ENCODE measurements around the gene ZNF345. TPM values are rescaled to one million over a fixed set of nuclear protein-coding genes. Genes with fewer than 3 reads are reported as not detected.
A peak's percentile ranks its signal among the peaks of the same experiment; 100 is the strongest.

Gene ZNF345
- total RNA-seq, 1 experiment from 2014 or later = 2.8 TPM

- Histone ChIP-seq H3K27me3 (replicated peaks; ENCODE audit: insufficient read depth, low read depth, low read length, poor library complexity) (no peaks in the 10 kb centered on the region), H3K27ac (ENCODE audit: low read depth, low read length, poor library complexity, severe bottlenecking) (no peak overlapping the region), H3K9me3 (ENCODE audit: low read depth, low read length, poor library complexity, severe bottlenecking) (peaks cover 67% of the 10 kb centered on the region), H3K4me3 (ENCODE audit: low read depth, low read length, poor library complexity, severe bottlenecking) (no peak overlapping the region), H3K4me1 (ENCODE audit: insufficient read depth, low read length, poor library complexity, severe bottlenecking) (no peaks in the 10 kb centered on the region), H3K36me3 (ENCODE audit: insufficient read depth, low read length, poor library complexity, severe bottlenecking) (peaks cover 12% of the 10 kb centered on the region)
- no peak for DNase-seq (ENCODE audit: low spot score)
- TF ChIP-seq, protein P1, sequence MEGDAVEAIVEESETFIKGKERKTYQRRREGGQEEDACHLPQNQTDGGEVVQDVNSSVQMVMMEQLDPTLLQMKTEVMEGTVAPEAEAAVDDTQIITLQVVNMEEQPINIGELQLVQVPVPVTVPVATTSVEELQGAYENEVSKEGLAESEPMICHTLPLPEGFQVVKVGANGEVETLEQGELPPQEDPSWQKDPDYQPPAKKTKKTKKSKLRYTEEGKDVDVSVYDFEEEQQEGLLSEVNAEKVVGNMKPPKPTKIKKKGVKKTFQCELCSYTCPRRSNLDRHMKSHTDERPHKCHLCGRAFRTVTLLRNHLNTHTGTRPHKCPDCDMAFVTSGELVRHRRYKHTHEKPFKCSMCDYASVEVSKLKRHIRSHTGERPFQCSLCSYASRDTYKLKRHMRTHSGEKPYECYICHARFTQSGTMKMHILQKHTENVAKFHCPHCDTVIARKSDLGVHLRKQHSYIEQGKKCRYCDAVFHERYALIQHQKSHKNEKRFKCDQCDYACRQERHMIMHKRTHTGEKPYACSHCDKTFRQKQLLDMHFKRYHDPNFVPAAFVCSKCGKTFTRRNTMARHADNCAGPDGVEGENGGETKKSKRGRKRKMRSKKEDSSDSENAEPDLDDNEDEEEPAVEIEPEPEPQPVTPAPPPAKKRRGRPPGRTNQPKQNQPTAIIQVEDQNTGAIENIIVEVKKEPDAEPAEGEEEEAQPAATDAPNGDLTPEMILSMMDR (conservative IDR thresholded peaks at IDR 0.05; ENCODE audit: low read depth, low read length) = no peak
- no peak for TF ChIP-seq EZH2 (IDR thresholded peaks at IDR 0.05; ENCODE audit: borderline replicate concordance, low read depth, low read length, poor library complexity, severe bottlenecking)
- ChIA-PET CTCF (no interaction called here), POLR2A (ENCODE audit: low non-redundant PET) (no interaction called here)
- no TSS peak for BruUV-seq (replicated peaks)
- intact Hi-C loops (cut with micrococcal nuclease; ENCODE audit: unreplicated experiment) = no loop called here
Measured at GRCh38 chr19:36898422-36898821, 47.7 kb downstream of the ZNF345 start.

GRCh38 chr19:36915992-36916830 lies 65.5 kb downstream of the ZNF345 start, which contains the start of the genes ZNF568 and ZNF829:
TSS of gene ZNF568 (plus strand) at chr19:36916332. CDS start at chr19:36922771, 6,439 bp downstream.
TSS of gene ZNF829 (minus strand) at chr19:36916291. CDS start at chr19:36915167, 1,124 bp downstream.
- Histone ChIP-seq H3K27me3 (replicated peaks; ENCODE audit: insufficient read depth, low read depth, low read length, poor library complexity) (no peaks in the 10 kb centered on the region), H3K4me3 (ENCODE audit: low read depth, low read length, poor library complexity, severe bottlenecking) (peak within 1 kb of the TSS; percentile 68), H3K36me3 (ENCODE audit: insufficient read depth, low read length, poor library complexity, severe bottlenecking) (peaks cover 11% of the 10 kb centered on the region), H3K4me1 (ENCODE audit: insufficient read depth, low read length, poor library complexity, severe bottlenecking) (no peaks in the 10 kb centered on the region), H3K9me3 (ENCODE audit: low read depth, low read length, poor library complexity, severe bottlenecking) (peaks cover 35% of the 10 kb centered on the region), H3K27ac (ENCODE audit: low read depth, low read length, poor library complexity, severe bottlenecking) (peak within 1 kb of the TSS; percentile 97)
- peak; percentile 90 for DNase-seq (ENCODE audit: low spot score)
- intact Hi-C loops (cut with micrococcal nuclease; ENCODE audit: unreplicated experiment) = no loop called here
- no peak for TF ChIP-seq EZH2 (IDR thresholded peaks at IDR 0.05; ENCODE audit: borderline replicate concordance, low read depth, low read length, poor library complexity, severe bottlenecking)
- TF ChIP-seq, protein P1 (conservative IDR thresholded peaks at IDR 0.05; ENCODE audit: low read depth, low read length) = peak; percentile 61
- BruUV-seq (replicated peaks) = TSS peak; percentile 49
- ChIA-PET CTCF (no interaction called here), POLR2A (ENCODE audit: low non-redundant PET) (no interaction called here)

DNA sequence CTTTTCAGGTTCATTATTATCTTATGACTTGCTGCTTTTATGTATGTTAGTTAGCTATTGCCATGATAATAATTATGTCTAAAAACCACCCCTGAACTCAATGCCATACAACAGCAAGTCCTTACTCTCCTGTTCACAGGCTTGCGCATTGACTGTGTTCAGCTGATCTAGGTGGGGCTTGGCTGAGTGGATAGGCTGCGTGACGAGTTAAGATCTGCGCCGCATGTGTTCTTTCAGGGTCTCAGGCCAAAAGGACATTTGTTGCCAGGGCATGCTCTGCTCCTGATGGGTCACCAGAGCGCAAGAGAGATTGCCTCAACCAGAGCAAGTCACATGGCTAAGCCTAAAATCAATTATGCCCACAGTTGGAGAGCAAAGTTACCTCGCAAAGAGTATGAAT lies 66.3 kb downstream of the ZNF345 start:
- BruUV-seq (replicated peaks) = no TSS peak
- POLR2A ChIA-PET (ENCODE audit: low non-redundant PET) = no interaction called here
- no peak for TF ChIP-seq EZH2 (IDR thresholded peaks at IDR 0.05; ENCODE audit: borderline replicate concordance, low read depth, low read length, poor library complexity, severe bottlenecking)
- TF ChIP-seq, protein P1 (conservative IDR thresholded peaks at IDR 0.05; ENCODE audit: low read depth, low read length) = no peak
- DNase-seq (ENCODE audit: low spot score) = peak; percentile 9
- no peaks in the 10 kb centered on the region for H3K27me3 ChIP-seq (replicated peaks; ENCODE audit: insufficient read depth, low read depth, low read length, poor library complexity)
- no peak overlapping the region for H3K27ac ChIP-seq (ENCODE audit: low read depth, low read length, poor library complexity, severe bottlenecking)
- CTCF ChIA-PET = no interaction called here
- H3K9me3 ChIP-seq (ENCODE audit: low read depth, low read length, poor library complexity, severe bottlenecking) = peaks cover 27% of the 10 kb centered on the region
- peaks cover 11% of the 10 kb centered on the region for H3K36me3 ChIP-seq (ENCODE audit: insufficient read depth, low read length, poor library complexity, severe bottlenecking)
- H3K4me3 ChIP-seq (ENCODE audit: low read depth, low read length, poor library complexity, severe bottlenecking) = peak overlapping the region; percentile 68
- H3K4me1 ChIP-seq (ENCODE audit: insufficient read depth, low read length, poor library complexity, severe bottlenecking) = no peaks in the 10 kb centered on the region
- intact Hi-C loops (cut with micrococcal nuclease; ENCODE audit: unreplicated experiment) = no loop called here
